GM19025 (cell line): ENCODE results near the gene PPP1CC.

ENCODE experiments used
- ATAC-seq: cut with Tn5 transposase; IDR thresholded peaks from one replicate; pipeline ENCODE4 v1.9.1; 2021; ENCODE audit warnings: mild to moderate bottlenecking, low read depth, moderate library complexity; ENCODE audit not compliant: unreplicated experiment

PPP1CC gene

DNA sequence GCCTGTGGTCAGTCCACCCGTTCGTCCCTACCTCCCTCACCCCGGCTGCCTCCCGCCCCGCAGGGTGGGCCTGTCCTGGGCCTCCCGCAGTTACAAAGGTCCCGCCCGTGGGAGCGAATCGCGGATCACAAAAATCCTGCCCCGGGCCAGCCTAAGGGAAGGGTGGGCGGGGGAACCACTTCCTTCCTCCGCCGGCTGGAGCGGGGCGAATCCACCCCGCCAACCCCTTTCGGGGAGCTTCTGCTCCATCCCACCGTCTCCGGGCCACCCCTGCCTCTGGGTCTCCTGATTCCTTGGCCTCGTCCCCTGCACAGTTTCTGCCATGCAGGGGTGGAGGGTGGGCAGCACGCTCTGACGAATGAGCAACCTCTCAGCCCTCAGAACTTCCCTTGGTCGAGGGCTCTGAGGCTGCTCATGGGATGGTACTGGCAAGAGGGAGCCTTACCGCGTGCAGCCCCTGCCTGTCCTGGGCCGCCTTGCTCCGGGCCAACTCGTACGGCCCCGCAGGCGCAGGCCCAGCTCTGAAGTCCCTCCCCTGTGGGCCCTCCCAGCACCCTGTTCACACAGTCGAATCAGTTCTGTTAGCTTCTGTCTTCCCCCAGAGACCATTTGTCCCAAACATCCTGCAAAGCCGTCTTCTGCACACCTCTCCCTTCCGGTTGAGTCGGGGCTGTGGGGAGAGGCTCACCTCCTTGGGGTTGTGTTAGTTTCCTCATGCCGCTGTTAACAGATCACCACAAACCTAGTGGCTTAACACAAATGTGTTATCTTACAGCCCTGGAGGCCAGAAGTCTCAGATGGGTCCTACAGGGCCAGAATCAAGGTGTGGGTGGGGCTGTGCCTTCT lies 53.2 kb downstream of the PPP1CC start:
- peak; percentile 54 for ATAC-seq

DNA sequence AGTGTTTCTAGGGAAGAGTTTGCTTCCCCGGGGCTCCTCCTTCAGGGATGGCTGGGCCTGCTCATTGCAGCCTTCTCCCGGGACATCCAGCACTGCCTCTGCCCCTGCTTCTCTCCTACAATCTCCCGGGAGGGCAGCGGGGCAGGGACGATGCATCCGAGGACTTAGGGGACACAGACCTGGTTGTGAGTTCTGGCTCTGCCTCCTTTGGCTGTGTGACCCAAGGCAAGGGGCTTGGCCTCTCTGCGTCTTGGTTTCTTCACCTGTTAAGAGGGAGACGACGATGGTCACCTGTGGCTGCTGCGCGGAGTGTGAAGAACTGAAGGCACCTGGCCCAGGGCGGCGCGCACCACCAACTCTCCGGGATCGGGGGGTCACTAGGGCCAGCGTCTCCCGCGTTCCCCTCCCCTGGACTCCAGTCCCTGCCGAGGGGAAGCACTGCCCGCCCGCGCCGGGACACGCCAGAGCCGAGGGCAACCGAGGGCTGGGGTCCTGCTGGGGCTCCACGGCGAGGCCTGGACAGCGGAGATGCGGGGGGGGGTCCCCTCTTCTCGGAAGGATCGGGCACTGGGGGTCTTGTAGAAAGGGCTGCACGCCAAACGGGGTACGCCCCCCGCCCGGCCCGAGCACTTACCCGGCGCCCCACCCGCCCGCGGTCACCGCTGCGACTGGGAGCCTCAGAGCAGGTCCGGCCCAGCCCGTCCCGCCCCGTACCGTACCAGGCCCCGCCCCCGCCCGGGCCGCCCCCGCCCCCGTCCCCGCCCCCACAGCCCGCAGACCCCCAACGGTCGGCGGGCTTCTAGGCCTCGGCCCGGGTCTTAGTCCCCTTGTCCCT lies 54.0 kb downstream of the PPP1CC start, which contains the start of gene HVCN1:
HVCN1 (minus strand) TSS at position 670 of the 835 bp plus-strand sequence. CDS start 5,870 bp downstream, outside the sequence.
- ATAC-seq: peak; percentile 25

DNA sequence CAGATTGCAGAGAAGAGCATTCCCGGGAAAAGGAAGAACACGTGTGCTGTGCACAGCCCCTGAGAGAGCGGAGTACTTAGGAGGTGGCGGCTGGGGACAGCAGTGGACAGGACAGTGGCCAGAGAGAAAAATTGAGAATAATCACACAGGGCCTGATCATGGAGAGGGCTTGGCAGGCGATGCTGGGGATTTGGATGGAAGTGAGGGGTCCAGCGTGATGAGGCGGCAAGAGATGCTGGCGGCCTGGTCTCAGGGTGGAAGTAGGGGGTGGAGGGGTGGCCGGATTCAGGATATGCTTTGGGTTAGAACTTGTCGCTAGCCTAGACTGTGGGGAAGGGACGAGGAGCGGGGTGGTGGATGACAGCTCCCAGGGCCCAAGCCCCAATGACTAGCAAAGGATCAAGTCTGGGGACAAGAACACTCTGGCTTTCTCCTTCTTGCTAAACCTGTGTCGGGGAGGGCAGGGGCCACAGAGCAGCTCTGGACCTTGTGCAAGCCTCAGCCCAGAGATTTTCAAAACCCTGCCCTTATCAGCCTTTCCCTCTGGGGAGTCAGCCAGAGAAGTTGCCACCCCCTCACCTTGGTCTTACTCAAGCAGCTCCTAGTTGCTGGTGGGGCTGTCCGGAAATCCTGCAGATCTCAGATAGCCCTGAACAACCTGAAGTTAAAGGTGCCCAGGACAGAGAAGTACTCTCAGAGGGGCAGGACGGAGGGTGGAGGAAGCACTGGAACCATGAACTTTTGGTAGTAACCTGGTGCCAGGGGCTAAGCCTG lies 55.1 kb downstream of the PPP1CC start:
- ATAC-seq: no peak

DNA sequence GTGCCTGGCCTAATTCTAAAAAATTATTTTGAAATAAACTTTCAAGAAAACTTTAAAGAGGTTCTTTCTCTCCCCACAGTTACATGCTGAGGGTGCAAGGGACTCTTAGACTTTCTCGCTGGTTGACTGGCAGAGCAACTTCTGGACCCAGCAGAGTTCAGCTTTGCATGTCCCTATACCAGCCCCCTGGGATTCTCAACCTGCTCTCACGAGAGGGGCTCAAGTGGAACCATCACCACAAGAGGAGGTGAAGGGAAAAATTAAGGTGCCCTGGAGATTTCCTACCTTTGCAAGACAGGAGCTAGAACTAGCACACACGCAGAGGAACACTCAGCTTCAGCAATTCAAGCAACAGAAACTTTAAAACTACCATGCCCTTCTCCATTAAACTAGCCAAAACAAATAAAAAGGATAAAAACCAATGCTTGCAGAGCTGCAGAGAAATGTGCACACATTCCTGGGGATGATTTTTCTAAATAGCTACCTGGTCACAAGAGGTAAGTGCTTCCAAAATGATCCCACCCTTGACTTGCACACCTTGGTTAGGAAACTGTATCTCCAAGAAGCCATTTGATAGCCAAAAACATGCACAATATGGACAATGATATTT lies 56.3 kb downstream of the PPP1CC start:
- ATAC-seq: no peak

DNA sequence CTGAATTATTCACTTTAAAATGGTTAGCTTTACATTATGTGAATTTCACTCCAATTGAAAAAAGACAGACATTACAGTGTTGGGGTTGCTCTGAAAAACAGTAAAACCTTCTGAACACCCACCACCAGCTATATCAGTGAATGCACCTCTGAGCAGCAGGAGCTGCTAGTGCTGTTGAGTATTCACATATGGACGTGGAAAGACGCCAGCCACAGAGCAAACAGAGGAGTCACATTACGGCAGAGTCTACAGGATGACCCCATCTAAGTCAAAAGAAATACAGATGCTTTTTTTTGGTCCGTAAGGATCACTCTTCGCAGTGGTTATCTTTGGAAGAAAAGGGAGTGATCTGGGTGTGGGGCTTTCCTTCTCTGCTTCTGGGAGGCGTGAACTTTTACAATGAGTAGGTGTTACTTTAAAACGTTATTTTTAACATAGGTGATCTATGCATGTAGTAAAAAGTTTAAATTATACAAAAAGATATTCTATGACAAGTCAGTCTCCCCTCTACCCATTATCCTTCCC lies 58.3 kb downstream of the PPP1CC start:
- ATAC-seq: no peak

DNA sequence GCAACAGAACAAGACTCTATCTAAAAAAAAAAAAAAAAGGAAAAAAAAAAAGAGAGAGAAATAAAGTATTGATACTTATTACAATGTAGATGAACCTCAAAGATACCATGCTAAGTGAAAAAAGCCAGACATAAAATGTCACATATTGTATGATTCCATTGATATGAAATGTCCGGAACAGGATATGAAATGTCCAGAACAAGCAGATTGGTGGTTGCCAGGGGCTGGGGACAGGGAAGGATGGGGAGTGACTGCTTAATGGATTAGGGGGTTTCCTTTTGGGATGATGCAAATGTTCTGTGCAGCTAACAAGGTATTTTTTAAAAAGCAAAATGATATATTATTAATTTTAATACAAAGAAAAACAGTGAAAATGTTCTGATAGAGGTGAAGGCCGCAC lies 58.8 kb downstream of the PPP1CC start:
- no peak for ATAC-seq

DNA sequence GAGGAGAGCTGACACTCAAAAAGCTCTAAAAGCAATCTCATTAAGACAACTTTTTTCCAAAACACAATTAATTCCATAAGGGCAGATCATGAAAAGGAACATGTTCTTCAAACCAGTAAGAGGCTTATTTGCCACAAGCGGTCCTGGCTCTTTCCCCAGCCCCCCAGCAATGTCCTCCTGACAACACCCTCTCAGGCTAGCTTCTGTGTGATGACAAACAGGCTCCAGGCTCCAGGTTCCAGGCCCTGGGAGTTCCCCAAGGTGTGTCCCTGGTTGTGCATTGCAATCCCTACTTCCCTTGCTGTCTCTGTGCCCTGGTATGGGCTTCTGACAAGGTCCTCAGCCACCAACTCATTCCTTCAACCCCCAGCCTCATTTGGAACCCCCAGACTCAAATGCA lies 62.7 kb downstream of the PPP1CC start:
- no peak for ATAC-seq

DNA sequence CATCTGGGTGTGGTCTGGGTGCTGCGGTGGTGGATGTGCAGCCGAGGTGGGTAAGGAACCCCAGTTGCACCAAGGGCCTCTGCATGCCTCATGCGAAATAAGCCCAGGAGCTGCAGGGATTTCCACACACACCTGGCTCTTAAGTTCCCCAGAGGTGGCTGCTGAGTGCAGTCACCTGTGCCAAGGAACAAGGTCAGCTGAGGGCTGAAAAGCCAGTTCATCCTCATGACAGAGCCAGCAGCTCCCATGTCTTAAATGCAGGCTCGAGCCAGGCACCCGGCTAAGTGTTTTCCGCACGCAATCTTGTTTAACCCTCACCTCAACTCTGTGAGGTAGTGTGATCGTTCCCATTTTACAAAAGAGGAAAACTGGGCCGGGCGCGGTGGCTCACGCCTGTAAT lies 63.5 kb downstream of the PPP1CC start:
- no peak for ATAC-seq

DNA sequence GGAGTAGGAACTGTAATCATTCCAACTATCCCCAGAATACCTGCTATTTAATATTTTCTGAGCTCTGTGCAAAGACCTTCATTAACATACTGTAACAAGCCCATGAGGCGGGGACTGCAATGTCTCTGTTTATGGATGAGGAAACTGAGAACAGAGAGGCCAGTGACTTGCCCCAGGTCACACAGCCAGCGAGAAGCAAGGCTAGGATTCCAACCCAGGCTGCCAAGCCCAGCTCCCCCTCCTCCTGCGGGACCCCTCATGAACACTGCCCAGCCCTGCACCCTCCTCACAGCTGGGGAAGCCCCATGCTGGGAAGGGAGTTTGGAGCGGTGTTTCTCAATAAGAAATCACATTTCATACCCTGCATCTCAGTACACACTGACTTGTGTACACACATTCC lies 64.7 kb downstream of the PPP1CC start:
- no peak for ATAC-seq

DNA sequence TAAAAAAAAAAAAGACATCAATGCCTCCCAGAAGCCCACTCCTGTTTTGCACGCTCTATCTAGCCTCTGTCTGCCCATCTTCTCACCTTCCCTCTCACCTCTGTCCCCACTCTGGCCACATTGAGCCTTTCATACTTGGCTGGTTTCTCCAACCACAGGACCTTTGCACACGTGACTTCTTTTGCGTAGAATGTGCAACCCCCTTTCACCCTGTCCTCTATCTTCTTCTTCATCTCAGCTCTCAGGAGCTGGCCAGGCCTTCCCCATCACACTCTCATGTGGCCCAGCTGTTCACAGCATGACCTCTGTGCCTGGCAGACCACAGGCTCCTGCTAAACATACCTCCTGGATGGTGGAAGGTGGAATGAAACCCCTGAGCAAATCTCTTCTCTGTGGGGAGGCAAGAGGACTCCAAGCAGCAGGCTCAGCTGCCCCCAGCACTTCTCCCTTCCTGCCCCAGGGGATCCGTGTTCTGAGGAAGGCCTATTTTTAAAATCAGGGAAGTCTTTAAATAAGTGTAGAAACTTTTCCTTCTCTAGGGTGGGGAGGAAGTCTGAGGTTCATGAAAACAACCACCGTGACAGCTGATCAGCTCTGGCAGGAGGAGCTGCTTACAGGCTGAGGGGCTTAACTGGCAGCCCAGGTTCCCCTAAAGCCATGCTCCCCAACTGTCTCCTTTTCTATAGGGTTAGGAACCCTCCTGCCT lies 65.3 kb downstream of the PPP1CC start:
- ATAC-seq: peak; percentile 70

DNA sequence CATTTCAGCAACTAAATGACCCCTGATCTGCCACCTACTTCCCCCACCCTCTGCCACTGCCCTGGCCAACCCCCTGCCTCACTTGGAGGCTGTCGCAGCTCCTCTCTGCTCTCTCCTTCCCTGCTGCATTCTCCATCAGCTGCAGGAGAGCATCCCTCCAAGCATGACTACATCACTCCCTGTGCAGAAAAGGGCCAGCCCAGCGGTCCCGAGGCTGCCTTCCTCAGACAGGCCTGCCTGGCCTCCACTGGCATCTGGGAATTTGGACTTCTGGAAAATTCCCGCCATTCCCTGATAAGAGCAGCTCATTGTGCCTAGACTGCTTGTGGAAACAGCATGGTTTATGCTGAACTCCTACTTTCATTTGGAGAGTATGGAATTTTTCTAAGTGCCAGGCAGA lies 66.5 kb downstream of the PPP1CC start:
- no peak for ATAC-seq

DNA sequence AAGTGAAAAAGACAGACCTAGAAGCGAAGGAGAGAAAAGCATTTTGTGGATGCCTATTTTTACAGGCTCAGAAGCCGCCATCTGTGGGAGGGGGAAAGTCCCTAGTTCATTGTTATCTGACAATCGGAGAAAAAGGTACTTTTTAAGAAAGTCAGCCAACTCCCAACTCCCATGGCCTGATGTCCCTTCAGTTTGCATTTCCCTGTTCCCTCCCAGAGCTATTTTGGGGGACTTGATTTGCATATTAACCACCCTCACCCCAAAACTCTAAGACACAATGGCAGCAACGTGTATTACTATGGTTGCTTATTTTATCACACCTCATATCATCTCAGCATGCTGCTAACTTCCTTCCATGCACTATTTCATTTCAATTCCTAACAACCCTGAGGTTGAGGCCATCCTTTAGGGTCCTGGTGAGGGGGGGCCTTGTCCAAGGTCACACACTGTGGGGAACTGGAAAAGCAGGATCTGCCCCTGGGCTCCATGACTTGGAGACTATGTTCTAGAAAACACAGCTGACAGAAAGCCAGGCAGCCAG lies 72.5 kb downstream of the PPP1CC start:
- peak; percentile 49 for ATAC-seq
